ENCODE data around the gene PLIN5. TPM values are rescaled to one million over a fixed set of nuclear protein-coding genes. Genes with fewer than 3 reads are reported as not detected.
"Not testable (repeated sequence)": the region's sequence is repeated elsewhere in the genome, so short reads cannot be mapped to it uniquely, and the experiment has no call there.

PLIN5 gene
- total and polyA plus RNA-seq, 2 donors = 1.4 to 5.7 TPM

DNA sequence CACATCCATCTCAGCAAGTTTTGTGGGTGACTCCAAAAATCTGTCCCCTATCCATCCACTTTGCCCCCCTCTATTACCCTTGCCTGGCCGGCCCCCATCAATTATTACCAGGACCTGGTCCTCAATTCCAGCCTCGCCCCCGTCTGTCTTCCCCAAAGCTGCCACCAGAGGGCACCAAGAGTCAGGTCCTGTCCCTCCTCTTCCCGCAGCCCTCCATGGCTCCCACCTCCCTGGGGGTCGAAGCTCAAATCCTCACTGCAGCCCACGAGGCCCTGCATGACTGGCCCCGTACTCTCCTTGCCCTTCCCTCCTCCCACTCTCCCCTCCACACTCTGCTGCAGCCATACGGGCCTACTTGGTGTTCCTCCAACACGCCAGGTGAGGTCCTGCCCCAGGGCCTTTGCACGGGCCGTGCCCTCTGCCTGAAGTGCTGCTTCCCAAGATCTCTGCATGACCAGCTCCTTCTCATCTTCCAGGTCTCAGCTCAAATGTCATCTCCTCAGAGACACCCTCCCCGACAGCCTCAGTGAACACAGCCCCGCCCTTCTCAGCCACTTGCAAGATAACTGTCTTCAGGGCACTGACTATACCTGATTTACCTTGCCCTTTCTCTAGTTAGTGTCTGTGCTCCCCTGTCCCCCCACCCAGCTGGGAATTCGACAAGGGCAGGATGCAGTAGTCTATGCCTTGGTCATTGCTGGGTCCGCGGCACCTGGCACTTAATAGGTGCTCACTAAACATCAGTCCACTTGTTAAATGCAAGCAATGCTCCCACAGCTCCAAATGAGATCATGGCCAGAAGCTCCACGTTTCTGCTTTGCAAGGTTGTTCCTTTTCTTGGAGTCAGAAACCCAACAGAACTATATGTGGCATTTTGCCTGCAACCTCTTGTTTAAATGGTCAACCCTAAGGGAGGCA, 41.3 kb upstream of the PLIN5 start:
- H3K4me3 ChIP-seq (ENCODE audit: low read depth, low read length) = no peak overlapping the region
- H3K27ac ChIP-seq (ENCODE audit: low read depth) = no peak overlapping the region
- WGBS = 64% methylated on average over 17 of the region's 17 CpGs
- peaks cover 1% of the 10 kb centered on the region for H3K4me1 ChIP-seq (ENCODE audit: insufficient read depth)
- DNase-seq (ENCODE audit: extremely low spot score) = no peak
- no peaks in the 10 kb centered on the region for H3K36me3 ChIP-seq (ENCODE audit: insufficient read depth)

DNA sequence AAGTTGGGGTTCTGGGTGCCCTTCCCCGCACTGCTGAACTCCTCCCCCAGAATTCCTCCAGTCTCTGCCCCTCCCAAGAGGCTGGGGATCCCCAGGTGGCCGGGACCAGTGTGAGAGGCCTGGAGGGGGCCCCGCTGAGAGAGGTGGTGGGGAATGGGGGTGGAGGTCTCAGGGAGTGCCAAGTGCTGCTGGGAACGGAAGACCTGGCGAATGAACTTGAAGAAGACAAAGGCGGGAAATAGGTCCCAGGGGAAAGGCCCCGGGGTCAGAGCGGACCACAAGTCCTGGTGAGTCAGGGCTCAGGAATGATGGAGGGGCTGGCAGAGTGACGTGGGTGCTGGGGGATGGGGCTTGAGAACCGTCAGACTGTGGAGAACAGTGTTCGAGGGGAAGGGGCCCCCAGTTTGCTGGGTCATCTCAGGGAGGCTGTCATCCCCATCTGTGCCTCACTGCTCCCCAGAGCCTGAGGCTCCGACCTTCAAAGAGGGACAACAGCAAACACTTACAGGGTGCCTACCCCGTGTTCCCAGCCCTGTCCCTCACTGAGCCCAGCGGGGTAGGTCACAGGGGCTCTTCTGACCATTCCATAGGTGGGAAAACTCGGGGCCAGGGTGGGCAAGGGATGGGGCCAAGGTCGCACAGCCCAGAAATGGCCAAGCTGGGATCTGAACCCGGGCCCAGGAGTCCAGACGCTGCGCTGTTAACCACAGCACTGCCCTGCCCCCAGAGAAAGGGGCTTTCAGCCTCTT, 40.4 kb upstream of the PLIN5 start:
- H3K36me3 ChIP-seq (ENCODE audit: insufficient read depth) = no peaks in the 10 kb centered on the region
- H3K27ac ChIP-seq (ENCODE audit: low read depth) = no peak overlapping the region
- peak; percentile 31 for DNase-seq (ENCODE audit: extremely low spot score)
- H3K4me1 ChIP-seq (ENCODE audit: insufficient read depth) = peaks cover 1% of the 10 kb centered on the region
- 31% methylated on average over 19 of the region's 19 CpGs for WGBS
- H3K4me3 ChIP-seq (ENCODE audit: low read depth, low read length) = no peak overlapping the region

DNA sequence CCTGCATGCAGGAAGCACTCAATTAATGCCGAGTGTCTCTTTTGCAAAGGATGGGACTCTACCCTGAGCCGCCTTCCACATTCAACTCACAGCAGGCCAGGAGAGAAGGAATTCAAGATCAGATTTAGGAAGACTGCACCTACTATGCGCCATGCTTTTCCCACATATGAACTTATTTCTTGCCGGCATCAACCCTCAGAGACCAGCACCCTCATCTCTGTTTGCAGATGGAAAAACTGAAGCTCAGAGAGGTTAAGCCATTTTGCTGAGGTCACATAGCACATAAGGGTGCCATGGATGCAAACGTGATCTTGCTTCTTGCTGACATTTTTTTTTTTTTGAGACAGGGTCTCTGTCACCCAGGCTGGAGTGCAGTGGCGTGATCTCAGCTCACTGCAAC, 38.7 kb upstream of the PLIN5 start:
- no peak for DNase-seq (ENCODE audit: extremely low spot score)
- Histone ChIP-seq H3K27ac (ENCODE audit: low read depth) (no peak overlapping the region), H3K36me3 (ENCODE audit: insufficient read depth) (no peaks in the 10 kb centered on the region), H3K4me1 (ENCODE audit: insufficient read depth) (peaks cover 1% of the 10 kb centered on the region), H3K4me3 (ENCODE audit: low read depth, low read length) (no peak overlapping the region)
- WGBS = 81% methylated on average over 6 of the region's 6 CpGs

DNA sequence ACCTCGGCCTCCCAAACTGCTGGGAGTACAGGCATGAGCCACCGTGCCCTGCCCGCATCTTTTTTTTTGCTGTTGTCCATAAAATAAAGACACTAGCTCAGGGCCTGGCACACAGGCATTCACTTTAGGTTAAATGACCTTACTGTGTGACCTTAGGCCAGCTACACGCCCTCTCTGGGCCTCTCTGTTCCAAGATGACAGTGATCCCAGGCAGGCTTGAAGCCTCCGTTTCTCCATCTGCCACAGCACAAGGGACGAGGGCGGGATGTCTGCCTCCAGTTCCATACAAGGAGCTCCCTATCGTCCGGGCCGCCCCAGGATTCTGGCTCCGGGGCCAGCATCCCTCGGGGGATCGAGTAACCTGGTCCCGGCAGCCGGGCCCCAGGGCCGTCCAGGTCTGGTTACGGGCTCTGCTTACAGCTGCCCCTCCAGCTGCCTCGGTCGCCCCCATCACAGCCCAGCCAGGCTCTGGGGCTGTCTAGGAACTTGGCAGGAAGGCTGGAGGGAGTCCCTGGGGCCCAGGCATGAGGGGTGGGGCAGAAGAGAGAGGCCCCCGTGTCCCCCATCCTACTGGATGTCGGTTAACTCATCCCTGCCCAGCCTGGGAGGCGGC, 36.4 kb upstream of the PLIN5 start:
- 25% methylated on average over 22 of the region's 22 CpGs for WGBS
- DNase-seq (ENCODE audit: extremely low spot score) = no peak
- H3K4me3 ChIP-seq (ENCODE audit: low read depth, low read length) = no peak overlapping the region
- no peak overlapping the region for H3K27ac ChIP-seq (ENCODE audit: low read depth)
- no peaks in the 10 kb centered on the region for H3K36me3 ChIP-seq (ENCODE audit: insufficient read depth)
- peaks cover 1% of the 10 kb centered on the region for H3K4me1 ChIP-seq (ENCODE audit: insufficient read depth)

DNA sequence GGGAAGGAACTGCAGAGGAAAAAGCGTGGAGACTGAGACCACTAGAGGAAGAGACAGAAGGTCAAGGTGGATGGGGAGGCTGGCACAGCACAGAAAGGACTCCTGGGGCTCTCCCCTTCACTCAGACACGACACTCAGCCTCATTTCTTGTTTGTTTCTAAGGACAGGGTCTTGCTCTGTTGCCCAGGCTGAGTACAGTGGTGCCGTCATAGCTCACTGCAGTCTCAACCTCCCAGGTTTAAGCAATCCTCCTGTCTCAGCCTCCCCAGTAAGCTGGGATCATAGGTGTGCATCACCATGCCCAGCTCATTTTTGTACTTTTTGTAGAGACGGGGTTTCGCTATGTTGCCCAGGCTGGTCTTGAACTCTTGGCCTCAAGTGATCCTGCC, 35.9 kb upstream of the PLIN5 start:
- Histone ChIP-seq H3K4me3 (ENCODE audit: low read depth, low read length) (no peak overlapping the region), H3K4me1 (ENCODE audit: insufficient read depth) (peaks cover 1% of the 10 kb centered on the region), H3K36me3 (ENCODE audit: insufficient read depth) (no peaks in the 10 kb centered on the region), H3K27ac (ENCODE audit: low read depth) (no peak overlapping the region)
- no peak for DNase-seq (ENCODE audit: extremely low spot score)
- whole genome bisulfite sequencing = 90% methylated on average over 5 of the region's 5 CpGs

DNA sequence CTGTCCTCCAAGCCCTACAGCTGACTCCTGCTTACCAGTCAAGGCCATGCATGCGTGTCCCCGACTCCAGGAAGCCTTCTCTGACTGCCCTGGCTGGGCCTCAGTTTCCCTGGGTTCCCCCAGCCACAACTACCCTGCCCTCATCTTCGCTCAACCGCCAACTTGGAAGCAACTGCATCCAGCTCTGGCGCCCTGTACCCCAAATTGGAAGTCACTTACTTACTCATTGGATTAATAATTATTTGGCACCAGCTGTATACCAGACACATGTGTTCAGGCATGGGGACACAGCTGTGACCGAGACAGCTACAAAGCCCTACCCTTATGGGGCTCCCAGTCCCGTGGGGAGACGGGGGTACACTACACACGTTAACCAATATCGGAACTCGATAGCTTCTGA, 35.4 kb upstream of the PLIN5 start:
- DNase-seq (ENCODE audit: extremely low spot score) = no peak
- 79% methylated on average over 11 of the region's 11 CpGs for WGBS
- H3K27ac ChIP-seq (ENCODE audit: low read depth) = no peak overlapping the region
- no peak overlapping the region for H3K4me3 ChIP-seq (ENCODE audit: low read depth, low read length)
- no peaks in the 10 kb centered on the region for H3K36me3 ChIP-seq (ENCODE audit: insufficient read depth)
- peaks cover 1% of the 10 kb centered on the region for H3K4me1 ChIP-seq (ENCODE audit: insufficient read depth)

DNA sequence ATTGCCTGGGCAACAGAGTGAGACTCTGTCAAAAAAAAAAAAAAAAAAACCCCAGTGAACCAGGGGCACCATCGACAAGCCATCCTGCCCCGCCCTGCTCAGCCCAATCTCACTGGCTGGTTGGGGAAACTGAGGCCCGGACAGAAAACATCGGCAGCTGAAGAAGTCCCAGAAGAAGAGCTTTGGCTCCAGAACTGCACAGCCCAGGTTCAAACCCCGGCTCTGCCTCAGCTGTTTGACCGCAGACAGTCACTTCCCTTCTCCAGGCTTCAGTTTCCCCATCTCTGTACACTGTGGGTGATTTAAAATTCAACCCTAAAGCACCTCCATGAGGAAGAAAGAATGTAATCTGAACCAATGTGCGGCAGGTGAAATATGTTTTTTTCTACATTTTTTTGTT, 33.9 kb upstream of the PLIN5 start:
- 79% methylated on average over 7 of the region's 7 CpGs for WGBS
- Histone ChIP-seq H3K36me3 (ENCODE audit: insufficient read depth) (no peaks in the 10 kb centered on the region), H3K4me3 (ENCODE audit: low read depth, low read length) (no peak overlapping the region), H3K27ac (ENCODE audit: low read depth) (no peak overlapping the region), H3K4me1 (ENCODE audit: insufficient read depth) (peaks cover 1% of the 10 kb centered on the region)
- DNase-seq (ENCODE audit: extremely low spot score) = no peak

DNA sequence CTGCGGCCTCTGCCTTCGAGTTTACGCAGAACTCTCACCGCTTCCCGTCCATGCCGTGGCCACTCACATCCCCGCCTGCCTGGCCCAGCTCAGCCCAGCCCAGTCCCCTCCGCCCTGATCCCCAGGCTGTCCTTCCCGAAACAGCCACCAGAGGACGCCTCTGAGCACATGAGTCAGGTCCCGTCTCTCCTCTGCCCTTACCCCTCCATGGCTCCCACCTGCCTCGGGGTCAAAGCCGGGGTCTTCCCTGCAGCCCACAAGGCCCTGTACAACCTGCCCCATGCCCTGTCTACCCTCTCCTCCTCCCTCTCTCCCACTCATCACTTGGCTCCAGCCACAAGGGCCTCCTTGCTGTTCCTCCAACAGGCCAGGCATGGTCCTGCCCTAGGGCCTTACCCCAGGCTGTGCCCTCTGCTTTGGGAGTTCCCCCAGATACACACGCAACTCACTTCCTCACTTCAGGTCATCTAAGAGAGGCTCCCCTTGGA, 32.6 kb upstream of the PLIN5 start:
- H3K27ac ChIP-seq (ENCODE audit: low read depth) = no peak overlapping the region
- no peaks in the 10 kb centered on the region for H3K36me3 ChIP-seq (ENCODE audit: insufficient read depth)
- peaks cover 1% of the 10 kb centered on the region for H3K4me1 ChIP-seq (ENCODE audit: insufficient read depth)
- H3K4me3 ChIP-seq (ENCODE audit: low read depth, low read length) = no peak overlapping the region
- 45% methylated on average over 14 of the region's 14 CpGs for WGBS
- DNase-seq (ENCODE audit: extremely low spot score) = no peak

DNA sequence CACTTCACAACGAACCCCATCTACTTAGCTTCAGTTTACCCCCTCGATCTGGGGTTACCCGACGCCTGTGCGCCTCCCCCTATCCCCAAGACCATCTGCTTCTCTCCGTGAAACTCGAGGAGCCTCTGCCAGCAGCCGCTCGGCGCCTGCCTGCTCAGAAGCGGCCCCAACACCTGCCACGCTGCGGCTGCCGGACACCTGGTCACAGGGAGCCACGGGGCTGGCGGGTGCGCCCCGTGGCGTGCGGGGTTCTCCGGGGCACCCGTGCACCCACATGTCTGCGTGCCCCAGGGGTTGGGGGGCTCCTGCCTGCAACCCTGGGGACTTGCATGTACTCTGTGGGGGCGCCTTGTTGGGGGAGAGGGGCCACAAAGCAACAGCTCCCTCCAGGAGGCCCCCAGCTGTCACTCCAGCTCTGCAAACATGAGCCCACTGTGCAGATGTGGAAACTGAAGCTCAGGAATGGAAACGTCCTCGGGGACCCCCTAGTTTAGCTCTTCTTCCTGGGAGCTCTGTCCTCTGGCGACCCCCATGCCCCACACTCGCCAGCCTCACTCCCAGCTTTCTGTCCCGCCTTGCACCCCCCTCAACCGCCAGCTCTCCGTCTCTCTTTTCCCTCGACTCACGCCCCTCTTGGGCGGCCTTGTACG, 31.5 kb upstream of the PLIN5 start:
- WGBS = 86% methylated on average over 35 of the region's 35 CpGs
- no peak overlapping the region for H3K4me3 ChIP-seq (ENCODE audit: low read depth, low read length)
- no peak overlapping the region for H3K27ac ChIP-seq (ENCODE audit: low read depth)
- H3K4me1 ChIP-seq (ENCODE audit: insufficient read depth) = no peaks in the 10 kb centered on the region
- no peak for DNase-seq (ENCODE audit: extremely low spot score)
- H3K36me3 ChIP-seq (ENCODE audit: insufficient read depth) = no peaks in the 10 kb centered on the region

DNA sequence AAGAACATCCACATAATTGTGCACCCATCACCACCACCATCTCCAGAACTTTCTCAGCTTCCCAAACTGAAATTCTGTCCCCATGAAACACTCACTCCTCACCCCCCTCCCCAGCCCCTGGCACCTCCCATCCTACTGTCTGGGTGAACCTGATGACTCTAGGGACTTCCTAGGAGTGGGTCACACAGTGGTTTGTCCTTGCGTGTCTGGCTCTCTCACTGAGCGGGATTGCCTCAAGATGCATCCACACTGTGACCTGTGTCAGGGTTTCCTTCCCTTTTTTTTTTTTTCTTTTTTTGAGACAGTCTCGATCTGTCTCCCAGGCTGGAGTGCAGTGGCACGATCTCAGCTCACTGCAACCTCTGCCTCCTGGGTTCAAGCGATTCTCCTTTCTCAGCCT, 28.5 kb upstream of the PLIN5 start:
- 78% methylated on average over 5 of the region's 5 CpGs for WGBS
- not testable (repeated sequence) for DNase-seq (ENCODE audit: extremely low spot score)

DNA sequence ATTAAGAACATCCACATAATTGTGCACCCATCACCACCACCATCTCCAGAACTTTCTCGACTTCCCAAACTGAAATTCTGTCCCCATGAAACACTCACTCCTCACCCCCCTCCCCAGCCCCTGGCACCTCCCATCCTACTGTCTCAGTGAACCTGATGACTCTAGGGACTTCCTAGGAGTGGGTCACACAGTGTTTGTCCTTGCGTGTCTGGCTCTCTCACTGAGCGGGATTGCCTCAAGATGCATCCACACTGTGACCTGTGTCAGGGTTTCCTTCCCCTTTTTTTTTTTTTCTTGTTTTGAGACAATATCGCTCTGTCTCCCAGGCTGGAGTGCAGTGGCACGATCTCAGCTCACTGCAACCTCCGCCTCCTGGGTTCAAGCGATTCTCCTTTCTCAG, 27.1 kb upstream of the PLIN5 start:
- not testable (repeated sequence) for H3K36me3 ChIP-seq (ENCODE audit: insufficient read depth); DNase-seq (ENCODE audit: extremely low spot score); H3K4me3 ChIP-seq (ENCODE audit: low read depth, low read length); H3K27ac ChIP-seq (ENCODE audit: low read depth); H3K4me1 ChIP-seq (ENCODE audit: insufficient read depth)
- WGBS = 80% methylated on average over 7 of the region's 7 CpGs

More for the DNA sequence above, 28.5 kb upstream of the PLIN5 start:
- H3K4me3 ChIP-seq (ENCODE audit: low read depth, low read length); H3K36me3 ChIP-seq (ENCODE audit: insufficient read depth); H3K27ac ChIP-seq (ENCODE audit: low read depth); H3K4me1 ChIP-seq (ENCODE audit: insufficient read depth): not testable (repeated sequence)

DNA sequence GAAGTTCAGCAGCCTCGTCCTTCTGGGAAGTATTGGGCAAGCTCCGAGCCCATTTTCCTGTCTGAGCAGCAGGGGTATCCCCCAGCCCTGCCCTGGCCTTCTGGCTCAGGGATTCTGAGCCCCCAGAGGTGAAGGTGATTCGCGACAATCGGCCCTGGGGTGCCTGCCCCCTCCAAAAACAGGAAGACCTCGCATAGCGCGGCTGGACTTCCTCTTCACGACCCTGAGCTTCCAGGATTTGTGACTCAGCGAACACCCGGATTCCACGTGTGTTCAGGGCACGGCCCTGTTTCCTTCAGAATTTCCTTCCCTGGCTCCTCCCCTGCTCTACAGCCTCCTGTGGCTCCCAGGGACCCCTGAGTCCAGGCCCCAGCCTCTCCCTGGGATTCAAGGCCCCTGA, 24.5 kb upstream of the PLIN5 start, which contains the start of gene SEMA6B:
Gene SEMA6B, minus strand, starts transcription at position 116 of the 400 bp plus-strand sequence. CDS start 1,227 bp downstream, outside the sequence.
- H3K4me3 ChIP-seq (ENCODE audit: low read depth, low read length) = peak within 1 kb of the TSS; percentile 18
- 67% methylated on average over 13 of the region's 13 CpGs for WGBS
- no peak for DNase-seq (ENCODE audit: extremely low spot score)
- no peak within 1 kb of the TSS for H3K27ac ChIP-seq (ENCODE audit: low read depth)
- no peaks in the 10 kb centered on the region for H3K4me1 ChIP-seq (ENCODE audit: insufficient read depth)
- H3K36me3 ChIP-seq (ENCODE audit: insufficient read depth) = no peaks in the 10 kb centered on the region

All from urinary bladder (tissue), 4 donors.